ENCODE data around the gene LSM2. TPM values are rescaled to one million over a fixed set of nuclear protein-coding genes. Genes with fewer than 3 reads are reported as not detected.

LSM2 gene
- total and polyA plus RNA-seq, 9 of the 15 experiments (the other 6 are each of a cell fraction or from before 2014, with no cell fraction given) = 154 to 407 (median 223) TPM

- TF ChIP-seq THAP12 (CRISPR knock-in tag; IDR thresholded peaks at IDR 0.05) (peak; percentile 97), HEY1 (CRISPR knock-in tag; IDR thresholded peaks at IDR 0.05; ENCODE audit: borderline replicate concordance) (peak; percentile 76; the same call in 1 of the 2 replicates), CEBPG (CRISPR knock-in tag; IDR thresholded peaks at IDR 0.05) (0 out of 2 replicates have a peak, but pooled peaks have one; percentile 40), CEBPG (tag; conservative IDR thresholded peaks at IDR 0.05 in 1 of 2, IDR thresholded peaks at IDR 0.05 in 1 of 2) (no peak), STAG1 (CRISPR knock-in tag; IDR thresholded peaks at IDR 0.05; ENCODE audit: borderline replicate concordance) (no peak), HBP1 (CRISPR knock-in tag; IDR thresholded peaks at IDR 0.05) (peak; percentile 93), RBM34 (IDR thresholded peaks at IDR 0.05; ENCODE audit: borderline replicate concordance, insufficient read depth, low read length) (no peak), CTCF (IDR thresholded peaks at IDR 0.05 in 2 of 3, conservative IDR thresholded peaks at IDR 0.05 in 1 of 3; ENCODE audit: insufficient read depth in 2 of 3, low read depth in 1 of 3, low read length in 3 of 3) (0 out of 6 replicates have a peak, but pooled peaks of 1 of the 3 experiments have one; percentile 1), ZNF436 (CRISPR knock-in tag; IDR thresholded peaks at IDR 0.05) (peak; percentile 70), PHF21A (IDR thresholded peaks at IDR 0.05; ENCODE audit: borderline replicate concordance, low read depth) (0 out of 2 replicates have a peak, but pooled peaks have one; percentile 36), AFF1 (IDR thresholded peaks at IDR 0.05; ENCODE audit: low read depth in 1 of 2, partially characterized antibody in 2 of 2) (peak; percentile 68 to 91), ELF4 (CRISPR knock-in tag; IDR thresholded peaks at IDR 0.05) (peak; percentile 77; the same call in 1 of the 2 replicates), FUS (optimal IDR thresholded peaks at IDR 0.05; ENCODE audit: low read depth, low read length) (no peak), ZNF217 (CRISPR knock-in tag; IDR thresholded peaks at IDR 0.05) (no peak), TGIF2 (CRISPR knock-in tag; IDR thresholded peaks at IDR 0.05) (no peak; the same call in 1 of the 2 replicates), ZNF583 (CRISPR knock-in tag; IDR thresholded peaks at IDR 0.05) (peak; percentile 81; the same call in 1 of the 2 replicates), POLR2AphosphoS2 (IDR thresholded peaks at IDR 0.05; ENCODE audit: low read length) (peak; percentile 97)
These were observed 8.5 kb upstream of the LSM2 start, which contains the start of the genes HSPA1A and HSPA1L (continued) for GRCh38 chr6:31815025-31815838.
